OCI-LY1 (cell line): Measurements from ENCODE around the gene RFX2.
A peak's percentile ranks its signal among the peaks of the same experiment; 100 is the strongest.

Source experiments
- H2AFZ ChIP-seq: fragments of 200-600 bp; sonication (generic), shearing (Covaris generic); 2 replicates; pipeline ENCODE4 v1.6.0; 2014; ENCODE audit warnings: antibody characterized with exemption, mild to moderate bottlenecking, low read length
- H3F3A ChIP-seq: fragments of 200-600 bp; sonication (generic), shearing (Covaris generic); 2 replicates; pipeline ENCODE4 v1.6.0; 2014; ENCODE audit warnings: mild to moderate bottlenecking, antibody characterized with exemption, low read length, moderate library complexity; ENCODE audit not compliant: insufficient read depth
- H3K27ac ChIP-seq: fragments of 200-600 bp; sonication (generic); 2 replicates; pipeline ENCODE4 v1.5.1; 2014; ENCODE audit warnings: low read length, mixed run types, mild to moderate bottlenecking, low read depth; ENCODE audit not compliant: poor library complexity, severe bottlenecking
- H3K27me3 ChIP-seq: fragments of 200-600 bp; sonication (generic); 2 replicates; pipeline ENCODE4 v1.6.0; 2014; ENCODE audit warnings: antibody characterized with exemption, mild to moderate bottlenecking, low read length, moderate library complexity; ENCODE audit not compliant: insufficient read depth
- H3K36me3 ChIP-seq: fragments of 200-600 bp; sonication (generic); 2 replicates; pipeline ENCODE4 v1.6.1; 2014; ENCODE audit warnings: mild to moderate bottlenecking, antibody characterized with exemption, low read length, moderate library complexity, mixed read lengths; ENCODE audit not compliant: insufficient read depth
- H3K4me1 ChIP-seq: fragments of 200-600 bp; sonication (generic); 2 replicates; pipeline ENCODE4 v1.5.1; 2014; ENCODE audit warnings: mild to moderate bottlenecking, low read length, moderate library complexity; ENCODE audit not compliant: insufficient read depth, severe bottlenecking
- H3K4me2 ChIP-seq: fragments of 200-600 bp; sonication (generic), shearing (Covaris generic); 2 replicates; pipeline ENCODE4 v1.6.1; 2014; ENCODE audit warnings: low read length
- H3K4me3 ChIP-seq: fragments of 200-600 bp; sonication (generic); 2 replicates; pipeline ENCODE4 v1.5.1; 2014; ENCODE audit warnings: low read length, low read depth, mild to moderate bottlenecking, mixed read lengths; ENCODE audit not compliant: poor library complexity, severe bottlenecking
- H3K79me2 ChIP-seq: fragments of 200-600 bp; shearing (Covaris generic); 2 replicates; pipeline ENCODE4 v1.6.1; 2016; ENCODE audit warnings: mixed run types, low read length, mixed read lengths; ENCODE audit not compliant: insufficient read depth
- H3K9ac ChIP-seq: fragments of 200-600 bp; sonication (generic), shearing (Covaris generic); 2 replicates; pipeline ENCODE4 v1.6.1; 2014; ENCODE audit warnings: mild to moderate bottlenecking, low read length, mixed read lengths
- H3K9me2 ChIP-seq: fragments of 200-600 bp; sonication (generic), shearing (Covaris generic); 2 replicates; pipeline ENCODE4 v1.6.1; 2014; ENCODE audit warnings: low read depth, mild to moderate bottlenecking, low read length, mixed read lengths
- H3K9me3 ChIP-seq: fragments of 200-600 bp; shearing (Covaris generic); 2 replicates; pipeline ENCODE4 v1.6.1; 2014; ENCODE audit warnings: low read length, mixed read lengths
- H4K20me1 ChIP-seq: fragments of 200-600 bp; sonication (generic), shearing (Covaris generic); 2 replicates; pipeline ENCODE4 v1.6.0; 2016; ENCODE audit warnings: mild to moderate bottlenecking, low read length; ENCODE audit not compliant: insufficient read depth
- CTCF ChIP-seq: fragments of 200-600 bp; sonication (generic), shearing (Covaris generic); IDR thresholded peaks from 2 replicates; pipeline ENCODE4 v1.5.1; 2017; ENCODE audit warnings: mild to moderate bottlenecking, antibody characterized with exemption, low read length, moderate library complexity, mixed read lengths
- EZH2 ChIP-seq: fragments of 200-600 bp; sonication (generic), shearing (Covaris generic); IDR thresholded peaks from 2 replicates; pipeline ENCODE4 v1.8.0; 2017; ENCODE audit warnings: borderline replicate concordance, mixed run types, mild to moderate bottlenecking, antibody characterized with exemption, low read length, moderate library complexity, mixed read lengths

The RFX2 gene

GRCh38 chr19:6110360-6110977, at the start of gene RFX2:
Gene RFX2 (minus strand): TSS chr19:6110500. CDS start chr19:6047496, 63,004 bp downstream.
- 0 out of 2 replicates have a peak within 1 kb of the TSS, but pooled peaks have one; percentile 82 for H2AFZ ChIP-seq
- peak within 1 kb of the TSS; percentile 67 for H3K4me2 ChIP-seq
- H3K9me2 ChIP-seq, result no peaks in the 10 kb centered on the region
- no peak for TF ChIP-seq EZH2
- TF ChIP-seq CTCF, result no peak
- H3K79me2 ChIP-seq, result no peaks in the 10 kb centered on the region
- H3K9ac ChIP-seq, result peak within 1 kb of the TSS; percentile 41; the same call in 1 of the 2 replicates
- H3K4me1 ChIP-seq, result peaks cover 12% of the 10 kb centered on the region
- H3K27ac ChIP-seq, result no peak within 1 kb of the TSS
- no peaks in the 10 kb centered on the region; the same call in 1 of the 2 replicates for H3K9me3 ChIP-seq
- H3K36me3 ChIP-seq, result no peaks in the 10 kb centered on the region; the same call in 1 of the 2 replicates
- peaks cover 3% of the 10 kb centered on the region; the same call in 1 of the 2 replicates for H3K27me3 ChIP-seq
- no peaks in the 10 kb centered on the region for H4K20me1 ChIP-seq
- peak within 1 kb of the TSS; percentile 61 for H3K4me3 ChIP-seq
- H3F3A ChIP-seq, result 0 out of 2 replicates have a peak, but pooled peaks cover 3% of the 10 kb centered on the region

DNA sequence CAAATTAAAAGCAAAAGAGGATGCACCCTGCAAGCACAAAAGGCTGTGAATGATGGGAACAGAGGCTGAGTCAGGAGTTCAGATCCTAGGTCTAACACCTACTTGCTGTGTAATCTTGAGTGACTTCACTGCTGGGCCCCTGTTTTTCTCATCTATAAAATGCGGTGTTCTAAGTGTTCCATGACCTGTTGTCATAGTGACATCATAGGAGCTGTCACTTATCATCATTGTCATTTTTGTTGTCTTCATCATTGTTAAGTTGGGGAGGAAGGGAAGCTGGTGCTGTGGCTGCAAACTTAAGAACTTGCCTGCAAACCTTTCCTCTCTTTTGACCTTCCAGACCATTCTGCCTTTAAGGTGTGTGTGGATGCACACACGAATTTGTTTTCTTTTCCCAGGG, 45.7 kb upstream of the RFX2 start:
- H3K27ac ChIP-seq, result no peak overlapping the region
- no peaks in the 10 kb centered on the region for H3K36me3 ChIP-seq
- TF ChIP-seq EZH2 (no peak), CTCF (no peak)
- H4K20me1 ChIP-seq, result no peaks in the 10 kb centered on the region
- no peaks in the 10 kb centered on the region; the same call in 1 of the 2 replicates for H3K27me3 ChIP-seq
- no peaks in the 10 kb centered on the region for H3K9me2 ChIP-seq
- H3K4me2 ChIP-seq, result no peak overlapping the region
- H3K4me3 ChIP-seq, result no peak overlapping the region
- H3K9ac ChIP-seq, result no peak overlapping the region
- H3K9me3 ChIP-seq, result no peaks in the 10 kb centered on the region; the same call in 1 of the 2 replicates
- no peaks in the 10 kb centered on the region for H3F3A ChIP-seq
- H3K4me1 ChIP-seq, result no peaks in the 10 kb centered on the region
- H2AFZ ChIP-seq, result no peak overlapping the region
- H3K79me2 ChIP-seq, result no peaks in the 10 kb centered on the region

DNA sequence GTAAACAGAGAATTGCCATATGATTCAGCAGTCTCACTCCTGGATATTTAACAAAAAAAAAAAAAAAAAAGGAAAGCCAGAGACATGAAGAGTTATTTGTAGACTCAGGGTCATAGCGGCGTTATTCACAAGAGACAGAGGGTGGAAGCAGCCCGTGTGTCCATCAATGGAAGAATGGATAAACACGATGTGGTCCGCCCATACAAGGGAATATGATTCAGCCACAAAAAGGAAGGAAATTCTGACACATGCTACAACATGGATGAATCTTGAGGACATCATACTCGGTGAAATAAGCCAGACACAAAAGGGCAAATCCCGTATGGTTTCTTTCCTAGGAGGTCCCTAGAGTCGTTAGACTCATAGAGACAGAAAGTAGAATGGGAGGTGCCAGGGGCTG, 40.0 kb upstream of the RFX2 start:
- Histone ChIP-seq H3K9me3 (no peaks in the 10 kb centered on the region; the same call in 1 of the 2 replicates), H3K27me3 (no peaks in the 10 kb centered on the region; the same call in 1 of the 2 replicates), H3K27ac (no peak overlapping the region), H3K9ac (no peak overlapping the region), H3K9me2 (no peaks in the 10 kb centered on the region), H2AFZ (no peak overlapping the region), H3K4me2 (no peak overlapping the region), H3K79me2 (no peaks in the 10 kb centered on the region), H4K20me1 (no peaks in the 10 kb centered on the region), H3K36me3 (no peaks in the 10 kb centered on the region), H3K4me3 (no peak overlapping the region), H3K4me1 (no peaks in the 10 kb centered on the region), H3F3A (no peaks in the 10 kb centered on the region)
- TF ChIP-seq EZH2 (no peak), CTCF (no peak)
